ENCODE measurements around the gene ZBTB16. TPM values are rescaled to one million over a fixed set of nuclear protein-coding genes. Genes with fewer than 3 reads are reported as not detected.

ZBTB16 gene
- total and polyA plus RNA-seq, 4 donors: 21.4 to 224 (median 102) TPM

- ATAC-seq (ENCODE audit: insufficient read depth, low FRiP score) (no peak), DNase-seq (no peak)
- no peaks in the 10 kb centered on the region for H3K9me3 ChIP-seq (ENCODE audit: control insufficient read depth in 4 of 4, insufficient read depth in 3 of 4, low read length in 3 of 4)
- peaks cover 0 to 27% (median 8%) of the 10 kb centered on the region in 5 donors for H3K4me1 ChIP-seq (ENCODE audit: control insufficient read depth in 5 of 5, insufficient read depth in 5 of 5, low read length in 5 of 5)
- peak overlapping the region; percentile 2 for H3K4me3 ChIP-seq
- no peak overlapping the region for H3K9ac ChIP-seq (ENCODE audit: insufficient read depth in 1 of 2, low read length in 2 of 2)
- peak overlapping the region in 1 of 2 donors; percentile 45 for H3K27ac ChIP-seq (ENCODE audit: low read depth in 1 of 2, low read length in 1 of 2)
- WGBS, 2 donors: 81 to 83% methylated on average over 14 of the region's 14 CpGs
- peaks cover 2 to 34% (median 22%) of the 10 kb centered on the region in 4 donors for H3K36me3 ChIP-seq (ENCODE audit: control insufficient read depth in 4 of 4, insufficient read depth in 4 of 4, low read length in 4 of 4)
- TF ChIP-seq, protein P1, sequence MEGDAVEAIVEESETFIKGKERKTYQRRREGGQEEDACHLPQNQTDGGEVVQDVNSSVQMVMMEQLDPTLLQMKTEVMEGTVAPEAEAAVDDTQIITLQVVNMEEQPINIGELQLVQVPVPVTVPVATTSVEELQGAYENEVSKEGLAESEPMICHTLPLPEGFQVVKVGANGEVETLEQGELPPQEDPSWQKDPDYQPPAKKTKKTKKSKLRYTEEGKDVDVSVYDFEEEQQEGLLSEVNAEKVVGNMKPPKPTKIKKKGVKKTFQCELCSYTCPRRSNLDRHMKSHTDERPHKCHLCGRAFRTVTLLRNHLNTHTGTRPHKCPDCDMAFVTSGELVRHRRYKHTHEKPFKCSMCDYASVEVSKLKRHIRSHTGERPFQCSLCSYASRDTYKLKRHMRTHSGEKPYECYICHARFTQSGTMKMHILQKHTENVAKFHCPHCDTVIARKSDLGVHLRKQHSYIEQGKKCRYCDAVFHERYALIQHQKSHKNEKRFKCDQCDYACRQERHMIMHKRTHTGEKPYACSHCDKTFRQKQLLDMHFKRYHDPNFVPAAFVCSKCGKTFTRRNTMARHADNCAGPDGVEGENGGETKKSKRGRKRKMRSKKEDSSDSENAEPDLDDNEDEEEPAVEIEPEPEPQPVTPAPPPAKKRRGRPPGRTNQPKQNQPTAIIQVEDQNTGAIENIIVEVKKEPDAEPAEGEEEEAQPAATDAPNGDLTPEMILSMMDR (IDR thresholded peaks at IDR 0.05; ENCODE audit: control extremely low read depth, extremely low read depth): no peak
- peaks cover 0 to 18% (median 14%) of the 10 kb centered on the region in 3 donors for H3K27me3 ChIP-seq (ENCODE audit: control insufficient read depth in 3 of 3, insufficient read depth in 3 of 3, low read length in 2 of 3)
These were observed 4.7 kb downstream of the ZBTB16 start for GRCh38 chr11:114064216-114064615.

DNA sequence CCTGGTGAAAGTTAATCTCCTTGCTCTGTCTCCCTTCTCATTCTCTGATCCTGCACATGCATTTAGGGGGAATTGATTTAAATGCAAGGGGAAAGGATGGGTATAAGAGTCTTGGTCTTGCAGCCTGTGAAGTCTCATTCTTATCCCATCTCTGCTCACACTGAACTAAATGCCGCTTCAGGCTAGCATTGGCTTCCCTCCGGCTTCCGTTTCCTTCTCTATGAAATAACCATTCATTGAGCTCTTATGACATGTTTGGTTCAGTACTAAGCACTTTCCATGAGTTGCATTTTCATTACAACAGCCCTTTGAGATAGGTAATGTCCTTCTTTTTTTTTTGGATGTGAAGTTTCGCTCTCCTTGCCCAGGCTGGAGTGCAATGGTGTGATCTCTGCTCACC is 5.6 kb downstream of the ZBTB16 start:
- Histone ChIP-seq H3K36me3 (ENCODE audit: control insufficient read depth in 4 of 4, insufficient read depth in 4 of 4, low read length in 4 of 4) (peaks cover 2 to 36% (median 22%) of the 10 kb centered on the region in 4 donors), H3K27me3 (ENCODE audit: control insufficient read depth in 3 of 3, insufficient read depth in 3 of 3, low read length in 2 of 3) (peaks cover 0 to 18% (median 14%) of the 10 kb centered on the region in 3 donors), H3K4me3 (no peak overlapping the region), H3K9me3 (ENCODE audit: control insufficient read depth in 4 of 4, insufficient read depth in 3 of 4, low read length in 3 of 4) (no peaks in the 10 kb centered on the region), H3K9ac (ENCODE audit: insufficient read depth in 1 of 2, low read length in 2 of 2) (no peak overlapping the region), H3K27ac (ENCODE audit: low read depth in 1 of 2, low read length in 1 of 2) (no peak overlapping the region), H3K4me1 (ENCODE audit: control insufficient read depth in 5 of 5, insufficient read depth in 5 of 5, low read length in 5 of 5) (peaks cover 0 to 27% (median 8%) of the 10 kb centered on the region in 5 donors)
- 57 to 66% methylated on average over 4 of the region's 4 CpGs for WGBS, 2 donors
- DNase-seq (no peak), ATAC-seq (ENCODE audit: insufficient read depth, low FRiP score) (no peak)
- TF ChIP-seq, protein P1 (IDR thresholded peaks at IDR 0.05; ENCODE audit: control extremely low read depth, extremely low read depth): no peak

DNA sequence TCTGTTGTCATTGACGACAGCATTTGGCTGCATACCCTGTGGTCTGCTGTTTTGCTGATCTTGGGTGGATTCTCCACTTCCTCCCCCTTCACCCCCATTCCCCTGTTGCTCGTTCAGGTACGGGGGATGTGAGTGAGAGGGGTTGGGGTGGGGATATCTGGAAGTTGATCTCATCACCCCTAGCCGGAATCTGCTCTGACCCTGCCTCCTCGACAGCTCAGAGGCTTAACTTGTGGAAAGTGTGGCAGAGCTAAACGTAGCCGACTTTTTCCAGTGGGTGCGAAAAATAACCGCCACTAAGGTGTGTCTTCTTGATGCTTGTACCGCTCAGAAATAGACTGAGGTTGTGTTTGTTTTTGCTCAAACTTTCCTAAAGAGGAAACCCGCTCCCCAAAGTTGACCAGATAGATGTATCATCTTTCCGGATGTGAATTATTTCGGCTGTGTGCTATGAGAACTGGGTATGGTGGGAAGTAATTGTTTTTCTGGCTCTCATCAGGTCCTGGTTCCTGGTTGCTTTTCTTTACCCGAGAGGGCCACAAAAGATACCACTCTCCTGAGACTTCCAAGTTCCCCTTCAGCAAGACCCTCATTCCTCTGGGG is 6.6 kb downstream of the ZBTB16 start:
- Histone ChIP-seq H3K9ac (ENCODE audit: insufficient read depth in 1 of 2, low read length in 2 of 2) (no peak overlapping the region), H3K4me1 (ENCODE audit: control insufficient read depth in 5 of 5, insufficient read depth in 5 of 5, low read length in 5 of 5) (peaks cover 0 to 27% (median 7%) of the 10 kb centered on the region in 5 donors), H3K9me3 (ENCODE audit: control insufficient read depth in 4 of 4, insufficient read depth in 3 of 4, low read length in 3 of 4) (no peaks in the 10 kb centered on the region), H3K36me3 (ENCODE audit: control insufficient read depth in 4 of 4, insufficient read depth in 4 of 4, low read length in 4 of 4) (peaks cover 2 to 39% (median 24%) of the 10 kb centered on the region in 4 donors), H3K27me3 (ENCODE audit: control insufficient read depth in 3 of 3, insufficient read depth in 3 of 3, low read length in 2 of 3) (peaks cover 0 to 18% (median 14%) of the 10 kb centered on the region in 3 donors), H3K4me3 (no peak overlapping the region), H3K27ac (ENCODE audit: low read depth in 1 of 2, low read length in 1 of 2) (peak overlapping the region in 1 of 2 donors; percentile 25)
- 77 to 84% methylated on average over 14 of the region's 14 CpGs for WGBS, 2 donors
- DNase-seq: no peak
- TF ChIP-seq, protein P1 (IDR thresholded peaks at IDR 0.05; ENCODE audit: control extremely low read depth, extremely low read depth): no peak
- ATAC-seq (ENCODE audit: insufficient read depth, low FRiP score): no peak
